HG03432 (cell line): ENCODE data around the gene ANKRD1.

Experiments
- ATAC-seq: cut with Tn5 transposase; IDR thresholded peaks from one replicate; pipeline ENCODE4 v1.9.1; 2021; ENCODE audit warnings: mild to moderate bottlenecking, moderate library complexity; ENCODE audit not compliant: unreplicated experiment

The ANKRD1 gene

DNA sequence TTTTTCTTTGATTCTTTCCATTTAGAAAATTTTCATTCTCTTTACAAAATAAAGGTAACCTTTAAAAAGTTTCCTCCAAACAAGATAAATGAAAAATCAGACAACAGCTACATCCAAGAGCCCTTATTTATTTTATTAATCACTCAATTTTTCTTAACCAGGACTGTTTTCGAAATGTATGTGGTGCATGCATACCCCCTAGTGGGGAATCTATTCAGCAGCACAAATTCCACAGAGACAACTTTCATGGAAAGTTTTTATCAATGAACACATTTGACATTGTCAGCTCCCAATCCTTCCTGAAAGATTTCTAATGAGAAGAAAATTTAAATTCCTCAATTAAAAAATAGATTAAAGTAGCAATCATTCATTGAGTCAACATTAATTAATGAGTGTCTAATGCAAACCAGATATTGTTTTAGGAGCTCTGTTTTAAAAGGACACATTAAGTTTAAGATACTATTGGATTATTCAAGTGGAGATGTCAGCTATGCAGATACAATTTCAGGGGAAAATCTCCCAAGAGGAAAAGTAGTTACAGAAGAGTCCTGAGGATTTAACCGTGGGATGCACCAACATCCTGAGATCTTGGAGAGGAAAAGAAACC, 57.9 kb downstream of the ANKRD1 start:
- ATAC-seq = no peak
